Endothelial cell of umbilical vein (primary cell): Measurements from ENCODE around the gene PBLD. TPM values are rescaled to one million over a fixed set of nuclear protein-coding genes. Genes with fewer than 3 reads are reported as not detected.
"Not testable (repeated sequence)": the region's sequence is repeated elsewhere in the genome, so short reads cannot be mapped to it uniquely, and the experiment has no call there.

ENCODE experiments used
- BruUV-seq: library from RNA; stranded (reverse); fragments of 400-500 nt; replicated peaks from 2 replicates; lab custom pipeline; 2021; lab: Mats Ljungman, UMichigan
- CTCF ChIA-PET: fragments of 300-600, 350-600 bp; sonication (Branson Sonifier 250); formaldehyde crosslinking; loops from one replicate; lab custom pipeline; 2021; ENCODE audit warnings: antibody characterized with exemption, inconsistent platforms; lab: Charles Lee
- POLR2A ChIA-PET: fragments of 300-600, 350-600 bp; sonication (Branson Sonifier 250); formaldehyde crosslinking; loops from one replicate; lab custom pipeline; 2021; ENCODE audit warnings: antibody characterized with exemption, inconsistent platforms; lab: Charles Lee
- DNase-seq: peaks from one replicate; pipeline ENCODE4 v3.0.0-alpha.2; 2011; ENCODE audit warnings: low read depth, low spot score
- FAIRE-seq: peaks from 2 replicates; lab custom pipeline; 2011; peaks lifted over from hg19 to GRCh38; lab: Jason Lieb, UNC
- H2AFZ ChIP-seq: 2 replicates; pipeline ENCODE4 v1.6.0; 2012; ENCODE audit warnings: low read depth, low read length, control low read depth, inconsistent platforms
- H3K27ac ChIP-seq: 2 replicates; pipeline ENCODE4 v1.5.1; 2011; ENCODE audit warnings: low read depth, mild to moderate bottlenecking, control low read depth, low read length, moderate library complexity; ENCODE audit not compliant: insufficient read depth
- H3K27me3 ChIP-seq, 2 experiments: 2 replicates each; pipeline versions ENCODE4 v1.6.0 to v1.6.1; 2011; ENCODE audit warnings: low read length in 2 of 2, mixed read lengths in 1 of 2; ENCODE audit not compliant: control insufficient read depth in 2 of 2, insufficient read depth in 2 of 2
- H3K36me3 ChIP-seq, 2 experiments: 2 replicates in 1 of 2; 3 replicates in 1 of 2; pipeline ENCODE4 v1.5.1; 2011; ENCODE audit warnings: low read length in 2 of 2, mild to moderate bottlenecking in 1 of 2, moderate library complexity in 1 of 2; ENCODE audit not compliant: control insufficient read depth in 2 of 2, insufficient read depth in 2 of 2; ENCODE audit errors: extremely low read depth in 1 of 2
- H3K4me1 ChIP-seq: 3 replicates; pipeline ENCODE4 v1.5.1; 2011; ENCODE audit warnings: mild to moderate bottlenecking, low read length; ENCODE audit not compliant: control insufficient read depth, insufficient read depth; ENCODE audit errors: extremely low read depth
- H3K4me2 ChIP-seq: 2 replicates; pipeline ENCODE4 v1.6.1; 2011; ENCODE audit warnings: low read length, control low read depth, mixed read lengths; ENCODE audit not compliant: insufficient read depth
- H3K4me3 ChIP-seq, 3 experiments: fragments of 200-600 bp in 1 of 3; sonication (generic), shearing (Covaris generic) in 1 of 3; replicated peaks in 1 of 3; 2 replicates each; pipeline ENCODE4 v1.5.1; 2011 to 2016; ENCODE audit warnings: control low read depth in 3 of 3, low read length in 3 of 3, mild to moderate bottlenecking in 2 of 3, inconsistent platforms in 1 of 3, low read depth in 1 of 3, moderate library complexity in 1 of 3; ENCODE audit not compliant: insufficient read depth in 1 of 3
- H3K79me2 ChIP-seq: 2 replicates; pipeline ENCODE4 v1.6.0; 2012; ENCODE audit warnings: low read length, inconsistent platforms; ENCODE audit not compliant: control insufficient read depth, insufficient read depth
- H3K9ac ChIP-seq: replicated peaks from 2 replicates; pipeline ENCODE3; 2011; ENCODE audit warnings: low read length, control low read depth; ENCODE audit not compliant: insufficient read depth; ENCODE audit errors: extremely low read depth
- H3K9me1 ChIP-seq: replicated peaks from 3 replicates; pipeline ENCODE4 v1.6.0; 2011; ENCODE audit warnings: mild to moderate bottlenecking, low read length; ENCODE audit not compliant: control insufficient read depth, insufficient read depth; ENCODE audit errors: extremely low read depth
- H3K9me3 ChIP-seq: replicated peaks from 2 replicates; pipeline ENCODE4 v1.5.1; 2012; ENCODE audit warnings: low read length, inconsistent platforms; ENCODE audit not compliant: control insufficient read depth, insufficient read depth
- H4K20me1 ChIP-seq: replicated peaks from 2 replicates; pipeline ENCODE3; 2011; ENCODE audit warnings: mild to moderate bottlenecking, low read length; ENCODE audit not compliant: control insufficient read depth, insufficient read depth; ENCODE audit errors: extremely low read depth
- EZH2 ChIP-seq: IDR thresholded peaks from 2 replicates; pipeline ENCODE4 v1.6.1; 2012; ENCODE audit warnings: borderline replicate concordance, low read depth, mild to moderate bottlenecking, moderate library complexity, low read length, inconsistent platforms; ENCODE audit not compliant: severe bottlenecking
- FOS ChIP-seq: IDR thresholded peaks from 2 replicates; pipeline ENCODE4 v1.6.1; 2011; ENCODE audit warnings: mild to moderate bottlenecking, low read length, moderate library complexity, borderline replicate concordance; ENCODE audit not compliant: insufficient read depth
- GATA2 ChIP-seq: IDR thresholded peaks from 2 replicates; pipeline ENCODE4 v1.7.0; 2011; ENCODE audit warnings: low read depth, mild to moderate bottlenecking, moderate library complexity, mixed read lengths, low read length; ENCODE audit not compliant: insufficient read length, insufficient read depth
- POLR2AphosphoS5 ChIP-seq: IDR thresholded peaks from 2 replicates; pipeline ENCODE4 v1.6.1; 2012; ENCODE audit warnings: low read depth, mild to moderate bottlenecking, control low read depth, low read length, moderate library complexity; ENCODE audit not compliant: insufficient read depth
- dilution Hi-C: fragments of 300-500 bp; cut with MboI; formaldehyde crosslinking; loops from one replicate; pipeline ENCODE4 v1.15.0; 2019; ENCODE audit warnings: low sequenced_read_pairs; ENCODE audit not compliant: extremely low pct_ligation_motif_present
- intact Hi-C: fragments of 100-400 bp; cut with micrococcal nuclease; formaldehyde crosslinking; loops from one replicate; pipeline ENCODE4 v1.10.0; 2022
- polyA plus RNA-seq, 4 experiments: library from polyadenylated mRNA; depleted of rRNA in 3 of 4; stranded (reverse) in 3 of 4; unstranded in 1 of 4; fragments of >200 nt; gene quantifications; 2 replicates each; pipeline versions ENCODE4 v1.2.1 to v1.2.3, GENCODE V29; 2011 to 2012; ENCODE audit warnings: missing spikeins in 1 of 4
- total RNA-seq: library from RNA; stranded (reverse); gene quantifications from 2 replicates; pipeline ENCODE4 v1.2.3, GENCODE V29; 2021

PBLD gene
- total and polyA plus RNA-seq, 2 donors (not counting 3 experiments of a cell fraction or from before 2014, with no cell fraction given): 1.5 to 5.1 TPM

- H3K36me3 ChIP-seq, POLR2A ChIA-PET, intact Hi-C loops, dilution Hi-C loops, H3K79me2 ChIP-seq, H3K4me2 ChIP-seq, H3K9me3 ChIP-seq, DNase-seq, H3K27ac ChIP-seq, H3K27me3 ChIP-seq, H3K4me3 ChIP-seq, H2AFZ ChIP-seq, BruUV-seq, H4K20me1 ChIP-seq, H3K9me1 ChIP-seq, FAIRE-seq, H3K4me1 ChIP-seq, H3K9ac ChIP-seq: not testable (repeated sequence)
- CTCF ChIA-PET: interaction anchor here (1.2 to 3.8 kb wide), 2 partner anchors 13 to 102 kb away, joined by 3 to 12 read pairs; no protein-coding TSS in a partner anchor
Measured at GRCh38 chr10:68314930-68315329, 17.8 kb downstream of the PBLD start.

GRCh38 chr10:68310531-68310930 lies 22.2 kb downstream of the PBLD start:
- Histone ChIP-seq H3K36me3 (no peaks in the 10 kb centered on the region), H3K4me3 (no peak overlapping the region), H4K20me1 (no peaks in the 10 kb centered on the region), H3K4me1 (no peaks in the 10 kb centered on the region), H3K9ac (no peak overlapping the region), H3K9me3 (no peaks in the 10 kb centered on the region), H3K4me2 (no peak overlapping the region), H3K27ac (no peak overlapping the region), H3K79me2 (no peaks in the 10 kb centered on the region), H3K9me1 (no peaks in the 10 kb centered on the region), H3K27me3 (no peaks in the 10 kb centered on the region), H2AFZ (no peak overlapping the region)
- CTCF ChIA-PET: interaction anchor here (1.5 kb wide), 1 partner anchor 9 kb away, joined by 4 read pairs; no protein-coding TSS in a partner anchor
- BruUV-seq: no TSS peak
- POLR2A ChIA-PET: interaction anchor here (0.5 kb wide), 1 partner anchor 96 kb away, joined by 3 read pairs; no protein-coding TSS in a partner anchor
- DNase-seq: no peak
- TF ChIP-seq EZH2 (no peak), POLR2AphosphoS5 (no peak), FOS (no peak), GATA2 (no peak)
- intact Hi-C loops (no loop called here), dilution Hi-C loops (no loop called here)
- FAIRE-seq: no peak
